SK-N-SH treated with all-trans-retinoic acid at 6 μM for 48 hours (cell line): ENCODE measurements around the gene RP9.

Source experiments
- BACH2 ChIP-seq: fragments of 250-450 bp; sonication (Bioruptor Pico); IDR thresholded peaks from 2 replicates; pipeline ENCODE4 v1.9.0; 2021; ENCODE audit warnings: mild to moderate bottlenecking, borderline replicate concordance
- GLIS3 ChIP-seq: fragments of 250-450 bp; sonication (Bioruptor Pico); IDR thresholded peaks from 2 replicates; pipeline ENCODE4 v1.5.0; 2020; ENCODE audit warnings: mild to moderate bottlenecking, moderate library complexity
- RARB ChIP-seq: fragments of 250-450 bp; sonication (Bioruptor Pico); IDR thresholded peaks from 2 replicates; pipeline ENCODE4 v1.8.0; 2021; ENCODE audit warnings: mild to moderate bottlenecking, moderate library complexity
- ZFP3 ChIP-seq: fragments of 250-450 bp; sonication (Bioruptor Pico); IDR thresholded peaks from 2 replicates; pipeline ENCODE4 v1.5.0; 2020; ENCODE audit warnings: mild to moderate bottlenecking, moderate library complexity
- ZFP30 ChIP-seq: fragments of 450-650 bp; formaldehyde crosslinking; IDR thresholded peaks from 2 replicates; pipeline ENCODE4 v1.5.0; 2022; ENCODE audit warnings: mild to moderate bottlenecking, moderate library complexity
- ZNF8 ChIP-seq: fragments of 450-650 bp; formaldehyde crosslinking; IDR thresholded peaks from 2 replicates; pipeline ENCODE4 v1.5.0; 2020; ENCODE audit warnings: mild to moderate bottlenecking, moderate library complexity
- TF ChIP-seq, protein P1 (sequence below): fragments of 250-450 bp; sonication (Bioruptor Pico); IDR thresholded peaks from 2 replicates; pipeline ENCODE4 v1.8.0; 2020; ENCODE audit warnings: mild to moderate bottlenecking, moderate library complexity, borderline replicate concordance
- TF ChIP-seq, protein P2 (sequence below): fragments of 250-450 bp; sonication (Bioruptor Pico); IDR thresholded peaks from 2 replicates; pipeline ENCODE4 v1.5.1; 2020; ENCODE audit warnings: low read depth, mild to moderate bottlenecking, moderate library complexity
- TF ChIP-seq, protein P3 (sequence below): fragments of 250-450 bp; sonication (Bioruptor Pico); IDR thresholded peaks from 2 replicates; pipeline ENCODE4 v1.5.1; 2021; ENCODE audit warnings: mild to moderate bottlenecking, moderate library complexity
- TF ChIP-seq, protein P4 (sequence below): fragments of 250-450 bp; sonication (Bioruptor Pico); IDR thresholded peaks from 2 replicates; pipeline ENCODE4 v1.5.0; 2020; ENCODE audit warnings: mild to moderate bottlenecking, moderate library complexity

- TF ChIP-seq, protein P1, sequence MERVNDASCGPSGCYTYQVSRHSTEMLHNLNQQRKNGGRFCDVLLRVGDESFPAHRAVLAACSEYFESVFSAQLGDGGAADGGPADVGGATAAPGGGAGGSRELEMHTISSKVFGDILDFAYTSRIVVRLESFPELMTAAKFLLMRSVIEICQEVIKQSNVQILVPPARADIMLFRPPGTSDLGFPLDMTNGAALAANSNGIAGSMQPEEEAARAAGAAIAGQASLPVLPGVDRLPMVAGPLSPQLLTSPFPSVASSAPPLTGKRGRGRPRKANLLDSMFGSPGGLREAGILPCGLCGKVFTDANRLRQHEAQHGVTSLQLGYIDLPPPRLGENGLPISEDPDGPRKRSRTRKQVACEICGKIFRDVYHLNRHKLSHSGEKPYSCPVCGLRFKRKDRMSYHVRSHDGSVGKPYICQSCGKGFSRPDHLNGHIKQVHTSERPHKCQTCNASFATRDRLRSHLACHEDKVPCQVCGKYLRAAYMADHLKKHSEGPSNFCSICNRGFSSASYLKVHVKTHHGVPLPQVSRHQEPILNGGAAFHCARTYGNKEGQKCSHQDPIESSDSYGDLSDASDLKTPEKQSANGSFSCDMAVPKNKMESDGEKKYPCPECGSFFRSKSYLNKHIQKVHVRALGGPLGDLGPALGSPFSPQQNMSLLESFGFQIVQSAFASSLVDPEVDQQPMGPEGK, result no peak
- no peak for TF ChIP-seq GLIS3 (CRISPR knock-in tag)
- TF ChIP-seq ZFP3 (CRISPR knock-in tag), result no peak
- no peak for TF ChIP-seq ZNF8 (CRISPR knock-in tag)
- TF ChIP-seq, protein P2, sequence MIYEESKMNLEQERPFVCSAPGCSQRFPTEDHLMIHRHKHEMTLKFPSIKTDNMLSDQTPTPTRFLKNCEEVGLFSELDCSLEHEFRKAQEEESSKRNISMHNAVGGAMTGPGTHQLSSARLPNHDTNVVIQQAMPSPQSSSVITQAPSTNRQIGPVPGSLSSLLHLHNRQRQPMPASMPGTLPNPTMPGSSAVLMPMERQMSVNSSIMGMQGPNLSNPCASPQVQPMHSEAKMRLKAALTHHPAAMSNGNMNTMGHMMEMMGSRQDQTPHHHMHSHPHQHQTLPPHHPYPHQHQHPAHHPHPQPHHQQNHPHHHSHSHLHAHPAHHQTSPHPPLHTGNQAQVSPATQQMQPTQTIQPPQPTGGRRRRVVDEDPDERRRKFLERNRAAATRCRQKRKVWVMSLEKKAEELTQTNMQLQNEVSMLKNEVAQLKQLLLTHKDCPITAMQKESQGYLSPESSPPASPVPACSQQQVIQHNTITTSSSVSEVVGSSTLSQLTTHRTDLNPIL (CRISPR knock-in tag), result no peak
- no peak for TF ChIP-seq ZFP30 (CRISPR knock-in tag)
- TF ChIP-seq, protein P3, sequence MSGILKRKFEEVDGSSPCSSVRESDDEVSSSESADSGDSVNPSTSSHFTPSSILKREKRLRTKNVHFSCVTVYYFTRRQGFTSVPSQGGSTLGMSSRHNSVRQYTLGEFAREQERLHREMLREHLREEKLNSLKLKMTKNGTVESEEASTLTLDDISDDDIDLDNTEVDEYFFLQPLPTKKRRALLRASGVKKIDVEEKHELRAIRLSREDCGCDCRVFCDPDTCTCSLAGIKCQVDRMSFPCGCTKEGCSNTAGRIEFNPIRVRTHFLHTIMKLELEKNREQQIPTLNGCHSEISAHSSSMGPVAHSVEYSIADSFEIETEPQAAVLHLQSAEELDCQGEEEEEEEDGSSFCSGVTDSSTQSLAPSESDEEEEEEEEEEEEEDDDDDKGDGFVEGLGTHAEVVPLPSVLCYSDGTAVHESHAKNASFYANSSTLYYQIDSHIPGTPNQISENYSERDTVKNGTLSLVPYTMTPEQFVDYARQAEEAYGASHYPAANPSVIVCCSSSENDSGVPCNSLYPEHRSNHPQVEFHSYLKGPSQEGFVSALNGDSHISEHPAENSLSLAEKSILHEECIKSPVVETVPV, result no peak
- TF ChIP-seq RARB (CRISPR knock-in tag), result no peak
- TF ChIP-seq BACH2 (CRISPR knock-in tag), result no peak
- TF ChIP-seq, protein P4, sequence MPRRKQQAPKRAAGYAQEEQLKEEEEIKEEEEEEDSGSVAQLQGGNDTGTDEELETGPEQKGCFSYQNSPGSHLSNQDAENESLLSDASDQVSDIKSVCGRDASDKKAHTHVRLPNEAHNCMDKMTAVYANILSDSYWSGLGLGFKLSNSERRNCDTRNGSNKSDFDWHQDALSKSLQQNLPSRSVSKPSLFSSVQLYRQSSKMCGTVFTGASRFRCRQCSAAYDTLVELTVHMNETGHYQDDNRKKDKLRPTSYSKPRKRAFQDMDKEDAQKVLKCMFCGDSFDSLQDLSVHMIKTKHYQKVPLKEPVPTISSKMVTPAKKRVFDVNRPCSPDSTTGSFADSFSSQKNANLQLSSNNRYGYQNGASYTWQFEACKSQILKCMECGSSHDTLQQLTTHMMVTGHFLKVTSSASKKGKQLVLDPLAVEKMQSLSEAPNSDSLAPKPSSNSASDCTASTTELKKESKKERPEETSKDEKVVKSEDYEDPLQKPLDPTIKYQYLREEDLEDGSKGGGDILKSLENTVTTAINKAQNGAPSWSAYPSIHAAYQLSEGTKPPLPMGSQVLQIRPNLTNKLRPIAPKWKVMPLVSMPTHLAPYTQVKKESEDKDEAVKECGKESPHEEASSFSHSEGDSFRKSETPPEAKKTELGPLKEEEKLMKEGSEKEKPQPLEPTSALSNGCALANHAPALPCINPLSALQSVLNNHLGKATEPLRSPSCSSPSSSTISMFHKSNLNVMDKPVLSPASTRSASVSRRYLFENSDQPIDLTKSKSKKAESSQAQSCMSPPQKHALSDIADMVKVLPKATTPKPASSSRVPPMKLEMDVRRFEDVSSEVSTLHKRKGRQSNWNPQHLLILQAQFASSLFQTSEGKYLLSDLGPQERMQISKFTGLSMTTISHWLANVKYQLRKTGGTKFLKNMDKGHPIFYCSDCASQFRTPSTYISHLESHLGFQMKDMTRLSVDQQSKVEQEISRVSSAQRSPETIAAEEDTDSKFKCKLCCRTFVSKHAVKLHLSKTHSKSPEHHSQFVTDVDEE (CRISPR knock-in tag), result no peak
These were observed 48.6 kb upstream of the RP9 start for GRCh38 chr7:33157781-33158180.
